Heart left ventricle (tissue), 13 donors: ENCODE results near the gene ZNF362.

Experiments
- POLR2A ChIP-seq, 2 donors: fragments of 450-650 bp; IDR thresholded peaks; one replicate each; pipeline ENCODE4 v1.6.1; 2017; ENCODE audit warnings: antibody characterized with exemption in 2 of 2, mild to moderate bottlenecking in 2 of 2, moderate library complexity in 2 of 2
- TF ChIP-seq, protein P1 (sequence below), 12 donors: fragments of 200-600 bp; sonication (generic) in 4 of 12; IDR thresholded peaks; one replicate each; pipeline versions ENCODE4 v1.5.0 to v1.8.0; 2018 to 2022; ENCODE audit warnings: antibody characterized with exemption in 12 of 12, mild to moderate bottlenecking in 5 of 12
- donor health status: ischemic (EF 13 %, LVEDD 7.1; RV severe dilation, severe dysfunction).
- donor health status: DM: no; HTN: yes; CAD: no.
- donor health status: DM: no; HTN: no; CAD: no.
- donor health status: ischemic (EF 25% LVEDD 6.9; RV normal size, moderate dysfunction).
- donor health status: ischemic (EF 25% LVEDD 5.7; RV mildly dilated, moderate dysfunction).
- donor health status: ischemic (EF 35%, LVEDD 5.7; RV mildly dilated, moderate dysfunction).
- donor health status: nonischemic (EF 11% LVEDD 7.7; RV severe dilation, severe dysfunction).
- donor health status: DM: yes; HTN: yes; CAD: no.
- donor health status: PGD.
- donor health status: ischemic (EF 29% LVEDD 5.4; RV normal size, mild dysfunction).
- donor health status: nonischemic (EF 23%, LVEDD 6.1; RV moderate dilation, normal function).

DNA sequence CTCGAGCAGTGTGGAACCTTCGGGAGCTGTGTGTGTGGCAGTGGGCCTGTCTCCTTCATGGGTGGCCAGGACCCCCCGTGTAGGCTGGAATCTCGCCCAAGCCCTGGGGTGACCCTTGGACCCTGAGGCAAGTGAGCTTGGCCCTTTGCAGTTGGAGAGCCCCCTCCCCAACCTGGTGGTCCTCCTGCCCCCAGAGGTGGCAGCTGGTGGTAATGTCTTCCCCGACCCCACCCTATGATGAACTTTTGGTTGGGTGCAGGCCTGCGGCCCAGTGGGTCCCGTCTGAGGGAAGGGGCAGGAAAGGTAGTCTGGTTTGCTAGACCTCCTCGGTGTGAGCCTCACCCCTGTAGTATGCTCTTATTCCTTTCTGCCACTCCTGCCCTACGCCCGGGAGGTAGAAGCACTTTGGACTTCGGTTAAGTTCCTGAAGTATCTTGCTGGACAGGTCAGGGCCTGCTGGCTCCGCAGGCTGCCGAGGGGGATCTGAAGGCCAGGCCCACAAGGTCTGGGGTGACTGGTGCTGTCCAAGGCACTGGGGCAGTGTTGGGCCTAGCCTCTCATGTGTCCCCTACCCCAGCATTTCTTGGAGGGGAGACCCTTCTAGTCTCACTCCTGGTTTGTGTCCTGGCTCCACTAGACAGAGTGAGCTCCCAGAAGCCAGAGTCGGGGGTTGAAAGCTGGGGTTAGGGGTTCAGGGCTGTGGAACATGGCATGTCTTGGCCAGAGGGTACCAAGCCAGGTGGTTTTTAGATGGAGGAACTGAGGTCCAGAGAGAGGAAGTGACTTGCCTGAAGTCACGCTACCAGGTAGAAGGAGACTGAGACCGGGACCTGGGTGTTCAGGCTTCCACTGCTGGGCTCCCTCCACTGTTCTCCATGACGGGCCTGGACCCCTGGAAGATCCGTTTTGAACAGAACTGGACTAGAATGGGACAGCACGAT, 1.8 kb downstream of the ZNF362 start:
- TF ChIP-seq, protein P1, sequence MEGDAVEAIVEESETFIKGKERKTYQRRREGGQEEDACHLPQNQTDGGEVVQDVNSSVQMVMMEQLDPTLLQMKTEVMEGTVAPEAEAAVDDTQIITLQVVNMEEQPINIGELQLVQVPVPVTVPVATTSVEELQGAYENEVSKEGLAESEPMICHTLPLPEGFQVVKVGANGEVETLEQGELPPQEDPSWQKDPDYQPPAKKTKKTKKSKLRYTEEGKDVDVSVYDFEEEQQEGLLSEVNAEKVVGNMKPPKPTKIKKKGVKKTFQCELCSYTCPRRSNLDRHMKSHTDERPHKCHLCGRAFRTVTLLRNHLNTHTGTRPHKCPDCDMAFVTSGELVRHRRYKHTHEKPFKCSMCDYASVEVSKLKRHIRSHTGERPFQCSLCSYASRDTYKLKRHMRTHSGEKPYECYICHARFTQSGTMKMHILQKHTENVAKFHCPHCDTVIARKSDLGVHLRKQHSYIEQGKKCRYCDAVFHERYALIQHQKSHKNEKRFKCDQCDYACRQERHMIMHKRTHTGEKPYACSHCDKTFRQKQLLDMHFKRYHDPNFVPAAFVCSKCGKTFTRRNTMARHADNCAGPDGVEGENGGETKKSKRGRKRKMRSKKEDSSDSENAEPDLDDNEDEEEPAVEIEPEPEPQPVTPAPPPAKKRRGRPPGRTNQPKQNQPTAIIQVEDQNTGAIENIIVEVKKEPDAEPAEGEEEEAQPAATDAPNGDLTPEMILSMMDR (IDR thresholded peaks at IDR 0.05) = no peak
- TF ChIP-seq POLR2A (IDR thresholded peaks at IDR 0.05) = no peak
